Dermis blood vessel endothelial cell (primary cell): ENCODE data around the gene LST1. TPM values are rescaled to one million over a fixed set of nuclear protein-coding genes. Genes with fewer than 3 reads are reported as not detected.

Experiments
- DNase-seq: peaks from one replicate; pipeline ENCODE4 v3.0.0; 2010
- total RNA-seq: library from RNA; depleted of rRNA; stranded (reverse); fragments of >200 nt; gene quantifications from 2 replicates; pipeline ENCODE4 v1.2.3, GENCODE V29; 2014

The LST1 gene
- total RNA-seq, result 0.37 TPM in 1 of 2 replicates, not detected in the other

DNA sequence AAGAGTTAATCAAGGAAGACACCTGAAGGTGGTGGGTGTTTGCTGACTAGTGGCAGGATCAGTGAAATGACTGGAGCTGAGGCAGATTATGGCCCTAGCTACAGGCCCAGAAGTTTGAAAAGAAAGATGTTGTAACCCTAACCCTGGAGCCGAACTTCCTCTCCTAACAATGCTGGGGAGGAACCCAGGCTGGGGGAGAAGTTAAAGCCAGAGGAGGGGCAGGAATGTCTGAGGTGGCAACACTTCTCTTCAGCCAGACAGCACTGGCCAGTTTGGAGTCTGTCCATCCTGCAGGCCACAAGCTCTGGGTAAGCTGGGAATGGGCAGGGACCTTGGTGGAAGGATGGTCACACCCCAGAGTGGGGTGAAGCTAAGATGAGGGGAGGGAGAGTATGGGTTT lies at the start of gene LST1:
LST1 (plus strand) TSS at position 270 of the 400 bp plus-strand sequence. CDS start 1,023 bp downstream, outside the sequence.
- no peak for DNase-seq

DNA sequence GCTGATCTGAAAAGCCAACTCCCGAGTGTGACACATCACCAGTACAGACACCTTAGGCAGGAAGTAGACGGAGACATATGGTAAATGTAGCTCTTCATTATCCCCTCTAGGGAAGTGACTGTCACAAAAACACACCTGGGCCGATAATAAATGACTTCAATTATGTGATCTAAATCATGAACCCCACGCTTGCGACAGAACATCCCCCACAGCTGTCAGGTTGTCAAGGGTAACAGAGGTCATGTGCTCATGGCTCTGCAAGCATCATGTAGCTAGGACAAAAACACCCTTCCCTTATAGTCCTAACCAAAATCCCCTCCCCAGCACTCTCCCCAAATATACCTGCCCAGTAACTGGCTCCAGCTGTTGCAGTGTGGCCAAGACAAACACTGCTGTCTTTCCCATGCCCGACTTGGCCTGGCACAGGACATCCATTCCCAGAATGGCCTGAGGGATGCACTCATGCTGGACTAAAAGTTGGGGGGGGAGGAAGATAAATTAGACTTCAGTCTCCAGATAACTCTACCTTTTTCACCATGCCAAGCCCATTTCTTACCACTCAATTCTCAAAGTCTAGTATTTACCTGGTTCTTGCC lies 47.2 kb upstream of the LST1 start:
- no peak for DNase-seq

DNA sequence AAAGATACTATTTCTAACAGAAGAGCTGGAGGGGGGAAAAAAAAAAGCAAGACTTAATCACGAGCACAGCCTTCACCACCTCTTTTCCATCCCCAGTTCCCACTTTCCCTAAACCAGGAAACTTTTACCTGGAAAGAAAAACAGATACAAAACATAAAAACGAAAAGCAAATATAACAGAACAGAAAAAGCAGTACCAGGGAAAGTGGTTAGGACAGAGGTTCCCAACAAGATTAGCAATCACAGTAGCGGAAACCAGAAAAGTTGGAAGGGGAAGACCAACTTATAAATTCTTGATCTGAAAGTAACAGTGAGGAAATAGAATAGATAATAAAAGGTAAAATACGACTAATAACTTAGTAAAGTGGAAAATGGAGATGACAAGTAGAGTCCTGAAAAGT lies 45.4 kb upstream of the LST1 start:
- DNase-seq, result no peak

DNA sequence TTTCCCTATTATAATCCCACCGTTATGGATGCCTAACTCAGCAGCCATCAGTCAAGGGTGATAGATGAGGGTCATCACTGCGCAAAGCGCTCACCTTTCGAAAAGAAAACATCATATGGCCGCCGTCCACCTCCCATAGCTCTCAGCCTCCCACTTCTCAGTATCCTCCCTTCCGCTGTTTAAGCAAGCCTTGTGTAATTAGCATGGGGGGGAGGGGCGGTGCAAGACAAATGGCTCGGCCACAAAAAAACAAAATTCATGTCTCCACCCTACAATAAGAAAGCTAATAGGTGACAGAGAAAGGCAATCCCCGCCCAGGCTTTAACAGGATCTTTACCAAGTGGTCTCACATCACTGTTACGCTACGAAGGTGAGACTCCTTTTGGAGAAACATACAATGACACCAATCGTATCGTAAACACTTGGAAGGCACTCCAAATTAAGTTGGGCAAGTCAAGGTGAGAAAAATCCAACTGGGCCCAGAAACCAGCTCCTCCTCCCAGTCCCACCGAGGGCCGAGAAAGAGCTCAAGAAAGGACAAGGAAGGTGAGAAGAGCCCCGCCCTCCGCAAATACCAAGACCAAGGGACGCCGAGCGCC lies 44.9 kb upstream of the LST1 start:
- DNase-seq, result peak; percentile 63

DNA sequence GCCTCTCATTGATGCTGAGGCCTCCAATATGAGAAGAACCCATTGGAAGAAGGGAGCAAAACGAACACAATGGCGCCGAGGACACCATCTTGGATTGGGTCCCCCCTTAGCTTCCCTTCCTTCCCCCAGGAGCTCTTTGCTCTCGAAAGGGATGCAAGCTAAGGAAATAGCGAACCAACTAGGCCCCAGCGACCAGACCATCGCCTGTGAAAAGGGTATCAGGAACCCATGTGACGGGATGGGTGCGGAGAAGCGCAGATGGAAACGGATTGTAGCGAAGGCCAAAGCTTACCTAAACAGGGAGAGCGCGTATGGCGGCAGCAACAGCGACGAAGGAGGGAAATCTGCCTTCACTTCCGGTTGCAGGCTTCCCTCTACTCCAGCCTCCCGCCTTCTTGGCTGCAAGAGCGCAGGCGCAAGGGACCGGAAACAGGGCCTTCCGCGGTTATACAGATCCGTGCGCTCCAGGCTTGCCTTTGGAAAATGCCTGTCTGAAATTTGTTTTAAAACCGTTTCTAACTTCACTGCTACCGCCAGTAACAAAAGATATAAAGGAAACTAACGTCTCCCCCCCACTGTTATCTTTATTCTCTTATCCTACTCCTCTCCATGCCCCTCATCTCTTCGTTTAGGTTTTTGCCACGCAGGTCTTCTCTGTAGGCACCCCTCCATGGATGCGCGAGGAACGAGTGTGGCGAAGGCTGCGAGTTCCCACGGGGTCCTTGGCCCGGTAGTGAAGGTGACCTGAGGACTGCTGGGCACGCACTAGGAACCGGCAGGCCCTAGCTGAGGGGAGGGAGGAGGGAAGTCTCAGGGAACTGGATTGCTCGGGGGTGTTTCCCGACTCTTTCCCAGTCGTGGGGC lies 44.2 kb upstream of the LST1 start, which contains the start of gene DDX39B:
DDX39B (minus strand) TSS at position 346 of the 864 bp plus-strand sequence. CDS start 1,471 bp downstream, outside the sequence.
- peak; percentile 98 for DNase-seq

DNA sequence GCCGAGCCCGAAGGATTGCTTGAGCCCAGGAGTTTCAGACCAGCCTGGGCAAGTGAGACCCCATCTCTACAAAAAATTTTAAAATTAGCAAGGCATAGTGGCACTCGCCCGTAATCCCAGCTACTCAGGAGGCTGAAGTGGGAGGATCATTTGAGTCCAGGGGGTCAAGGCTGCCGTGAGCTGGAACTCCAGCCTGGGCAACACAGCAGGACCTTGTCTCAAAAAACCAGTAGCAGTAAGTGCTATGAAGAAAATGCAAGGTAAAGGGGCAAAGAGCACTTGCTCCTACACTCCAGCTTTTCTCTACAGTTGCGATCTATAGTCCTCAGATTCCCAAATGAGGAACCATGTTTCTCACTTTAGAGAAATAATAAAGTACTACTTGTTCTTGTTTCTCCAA lies 42.4 kb upstream of the LST1 start:
- DNase-seq, result no peak

DNA sequence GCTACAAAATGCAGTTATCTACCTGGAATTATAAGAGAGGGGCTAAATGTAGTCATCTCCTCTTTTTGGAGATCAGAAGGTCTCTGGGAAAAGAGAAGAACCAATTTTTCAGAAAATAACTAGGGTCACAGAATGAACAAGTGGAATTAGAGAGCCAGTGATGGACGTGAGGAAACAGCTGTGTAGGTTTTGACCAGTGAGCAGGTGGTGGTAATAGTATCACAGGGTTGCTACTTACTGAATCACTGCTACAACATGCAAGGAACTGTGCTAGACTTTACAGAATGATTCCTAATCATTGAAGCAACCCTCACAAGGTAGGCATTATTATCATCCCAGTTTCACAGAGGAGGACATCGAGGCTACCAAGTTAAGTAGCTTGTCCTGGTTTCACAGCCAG lies 41.4 kb upstream of the LST1 start:
- no peak for DNase-seq

DNA sequence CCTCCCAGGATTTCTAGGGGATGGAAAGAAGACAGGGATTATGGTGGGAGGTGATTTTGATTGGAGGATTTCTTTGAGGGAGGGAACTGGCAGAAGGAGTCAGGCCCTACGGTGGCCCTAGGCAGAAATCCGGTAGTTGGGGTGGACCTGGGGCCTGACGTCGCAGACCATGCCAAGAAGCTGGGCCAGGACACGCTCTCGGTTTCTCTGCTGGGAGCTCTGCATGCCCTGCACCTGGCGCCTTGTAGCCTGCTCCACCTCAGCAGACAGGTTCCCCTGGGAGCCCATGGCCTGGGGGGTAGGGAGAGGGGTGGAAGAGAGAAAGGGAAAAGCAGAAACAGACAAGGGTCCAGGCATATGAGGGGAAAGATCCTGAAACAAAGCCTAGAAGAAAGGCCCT lies 40.8 kb upstream of the LST1 start:
- DNase-seq, result no peak

DNA sequence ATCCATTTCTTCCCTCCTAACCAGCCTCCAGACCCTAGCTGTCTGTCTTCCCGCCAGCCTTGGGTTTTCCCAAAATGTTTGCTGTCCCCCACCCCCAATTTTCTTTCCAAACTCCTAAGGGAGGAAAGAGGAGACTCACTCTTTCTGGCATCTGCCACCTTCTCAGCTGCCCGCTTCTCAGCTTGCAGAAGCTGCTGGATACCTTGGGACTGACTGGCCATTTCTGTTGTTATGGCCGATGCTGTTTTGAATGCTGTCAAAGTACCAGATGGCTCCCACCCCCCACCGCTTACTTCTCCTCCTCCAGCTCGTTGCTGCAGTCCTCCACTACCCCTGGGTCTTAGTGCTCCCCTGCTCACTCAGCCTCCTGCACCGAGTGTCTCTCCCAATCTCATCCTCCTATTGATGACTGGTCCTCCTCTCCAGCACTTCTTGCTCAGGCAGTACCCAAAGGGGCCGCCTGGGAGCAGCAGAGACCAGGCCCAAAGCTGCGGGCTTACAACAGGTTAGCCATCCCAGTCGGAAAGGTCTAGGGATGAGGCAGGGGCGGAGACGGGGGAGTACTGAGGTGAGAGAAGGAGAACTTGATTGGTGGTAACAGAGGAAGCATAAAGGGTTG lies 39.6 kb upstream of the LST1 start, which contains the start of gene ATP6V1G2:
ATP6V1G2 (minus strand) TSS at position 270 of the 619 bp plus-strand sequence; CDS start at position 221, 49 bp downstream.
- DNase-seq, result peak; percentile 94

DNA sequence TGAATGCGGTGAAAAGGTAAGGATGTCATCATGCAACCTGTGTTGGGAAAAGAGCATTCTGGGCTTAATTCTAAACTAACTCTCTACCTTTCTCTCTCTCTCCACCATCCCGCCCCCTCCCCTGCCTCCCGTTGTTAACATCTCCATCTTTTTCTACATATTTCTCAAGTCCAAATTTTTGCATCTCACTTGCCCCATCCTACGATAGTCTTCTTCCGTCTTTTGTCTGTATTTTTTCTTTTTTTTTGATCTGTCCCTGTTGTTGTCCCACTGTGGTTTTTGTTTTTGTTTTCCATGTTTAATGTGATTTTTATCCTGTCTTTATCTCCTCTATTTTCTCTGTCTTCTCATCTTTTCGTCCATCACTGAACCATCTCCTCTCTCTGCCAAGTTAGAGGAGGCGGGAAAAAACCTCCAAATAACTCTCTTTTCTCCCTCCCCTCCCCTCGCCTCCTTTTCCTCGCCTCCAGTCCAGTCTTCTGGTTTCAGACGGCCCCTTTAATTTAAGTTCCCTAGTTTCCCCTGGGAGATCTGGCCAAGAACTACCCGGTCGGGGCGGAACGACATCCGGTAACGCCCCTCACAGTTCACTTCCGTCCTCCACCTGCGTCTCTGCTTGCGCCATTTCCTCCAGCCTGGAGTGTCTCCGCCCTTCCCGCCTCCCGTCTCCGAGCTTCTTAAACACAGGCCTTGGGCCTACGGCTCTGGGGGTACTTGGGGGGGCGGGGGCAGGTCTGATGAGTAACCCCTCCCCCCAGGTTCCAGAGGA lies 38.9 kb upstream of the LST1 start, which contains the start of gene NFKBIL1:
NFKBIL1 (plus strand) TSS at position 651 of the 769 bp plus-strand sequence; CDS start at position 738, 87 bp downstream.
- peak; percentile 98 for DNase-seq

DNA sequence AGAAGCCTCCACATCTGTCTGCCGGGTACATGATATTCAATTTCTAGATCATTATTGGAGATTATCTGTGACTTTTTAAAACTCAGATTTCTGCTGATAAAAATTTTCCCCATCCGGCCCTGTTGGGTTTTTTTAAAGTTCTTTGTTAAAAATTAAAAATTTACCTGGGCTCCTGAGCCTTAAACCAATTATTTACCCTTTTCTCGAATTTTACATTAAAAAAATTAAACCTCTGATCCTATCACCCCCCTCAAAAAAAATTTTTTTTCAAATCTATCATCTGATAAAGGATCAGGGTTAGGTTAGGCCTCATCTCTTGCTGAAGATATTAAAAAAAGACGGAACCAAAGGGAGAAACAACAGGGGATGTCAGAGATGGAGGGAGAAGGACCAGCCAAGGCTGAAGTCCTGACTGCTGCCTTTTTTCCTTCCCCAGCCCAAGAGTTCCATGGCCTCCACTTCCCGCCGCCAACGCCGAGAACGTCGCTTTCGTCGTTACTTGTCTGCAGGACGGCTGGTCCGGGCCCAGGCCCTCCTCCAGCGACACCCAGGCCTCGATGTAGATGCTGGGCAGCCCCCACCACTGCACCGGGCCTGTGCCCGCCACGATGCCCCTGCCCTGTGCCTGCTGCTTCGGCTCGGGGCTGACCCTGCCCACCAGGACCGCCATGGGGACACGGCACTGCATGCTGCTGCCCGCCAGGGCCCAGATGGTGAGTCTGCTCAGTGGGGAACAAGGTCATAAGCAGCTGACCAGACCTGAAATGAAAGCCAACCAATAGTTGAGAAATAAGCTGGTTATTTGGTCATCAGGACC lies 38.1 kb upstream of the LST1 start:
- no peak for DNase-seq

DNA sequence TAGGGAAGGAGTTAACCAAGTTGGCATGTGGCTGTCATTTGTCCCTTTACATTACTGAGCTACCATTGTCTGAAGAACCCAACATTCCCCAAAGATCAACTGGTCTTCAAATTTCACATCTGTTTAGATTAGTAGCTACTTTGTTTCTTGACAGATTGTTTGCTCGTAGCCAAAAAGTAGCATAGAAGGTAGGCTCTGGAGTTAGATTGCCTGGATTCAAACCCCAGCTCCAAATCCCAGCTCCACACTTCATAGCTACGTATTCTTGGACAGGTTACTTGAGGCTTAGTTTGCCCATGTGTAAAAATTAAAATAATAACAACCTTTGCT lies 37.6 kb upstream of the LST1 start:
- DNase-seq, result no peak

DNA sequence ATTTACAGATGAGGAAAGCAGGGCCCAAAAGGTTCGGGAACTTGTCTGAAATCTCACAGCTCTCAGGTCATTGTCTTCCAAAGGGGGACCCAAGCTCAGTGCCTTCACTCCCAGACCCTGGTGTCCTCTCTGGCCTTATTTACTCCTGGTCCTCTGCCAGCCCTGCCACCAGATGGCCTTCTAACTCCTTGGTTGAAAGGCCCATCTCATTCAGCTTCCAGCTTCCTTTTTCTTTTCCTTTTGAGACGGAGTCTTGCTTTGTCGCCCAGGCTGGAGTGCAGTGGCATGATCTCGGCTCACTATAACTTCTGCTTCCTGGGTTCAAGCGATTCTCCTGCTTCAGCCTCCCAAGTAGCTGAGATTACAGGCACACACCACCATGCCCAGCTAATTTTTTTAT lies 34.7 kb upstream of the LST1 start:
- peak; percentile 92 for DNase-seq

DNA sequence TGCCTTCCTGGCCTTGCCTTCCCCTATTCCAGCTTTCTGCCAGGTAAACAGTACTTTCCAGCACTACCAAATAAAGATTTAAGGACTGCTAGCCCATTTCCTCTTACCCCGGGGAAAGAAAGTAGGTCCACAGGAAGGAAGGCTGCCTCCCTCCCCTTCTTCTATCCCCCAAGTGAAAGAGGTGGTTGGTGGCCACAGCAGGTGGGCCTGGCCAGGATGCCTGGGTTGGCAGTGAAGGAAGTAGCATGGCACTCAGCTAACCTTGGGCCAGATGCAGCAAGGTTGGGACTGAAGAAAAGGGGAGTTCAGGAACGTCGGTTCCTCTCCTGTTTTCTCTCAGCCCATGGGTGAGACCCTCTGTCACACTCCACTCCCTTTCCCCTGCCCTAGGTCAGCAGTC lies 29.8 kb upstream of the LST1 start:
- no peak for DNase-seq

DNA sequence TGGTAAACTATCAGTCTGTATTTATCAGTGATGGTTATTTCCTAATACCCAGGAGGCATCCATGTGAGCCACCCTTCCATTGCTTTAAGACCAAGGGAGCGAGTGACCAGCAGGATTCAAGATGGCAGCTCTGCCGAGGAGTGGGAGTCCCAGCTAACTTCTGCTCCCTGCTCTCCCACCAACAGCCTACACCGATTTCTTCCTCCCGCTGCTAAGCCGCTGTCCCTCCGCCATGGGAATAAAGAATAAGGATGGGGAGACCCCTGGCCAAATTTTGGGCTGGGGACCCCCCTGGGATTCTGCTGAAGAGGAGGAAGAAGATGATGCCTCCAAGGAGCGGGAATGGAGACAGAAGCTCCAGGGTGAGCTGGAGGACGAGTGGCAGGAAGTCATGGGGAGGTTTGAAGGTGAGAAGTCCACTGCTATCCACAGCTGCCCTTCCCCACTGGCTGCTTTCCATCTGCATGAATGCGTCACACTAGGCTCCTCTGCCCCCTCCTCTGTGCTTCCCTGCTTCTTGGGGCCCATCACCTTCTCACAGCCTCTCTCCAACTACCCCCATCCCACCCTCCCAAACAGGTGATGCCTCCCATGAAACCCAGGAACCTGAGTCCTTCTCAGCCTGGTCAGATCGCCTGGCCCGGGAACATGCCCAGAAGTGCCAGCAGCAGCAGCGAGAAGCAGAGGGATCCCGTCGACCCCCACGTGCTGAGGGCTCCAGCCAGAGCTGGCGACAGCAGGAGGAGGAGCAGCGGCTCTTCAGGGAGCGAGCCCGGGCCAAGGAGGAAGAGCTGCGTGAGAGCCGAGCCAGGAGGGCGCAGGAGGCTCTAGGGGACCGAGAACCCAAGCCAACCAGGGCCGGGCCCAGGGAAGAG lies 28.4 kb upstream of the LST1 start:
- peak; percentile 50 for DNase-seq

DNA sequence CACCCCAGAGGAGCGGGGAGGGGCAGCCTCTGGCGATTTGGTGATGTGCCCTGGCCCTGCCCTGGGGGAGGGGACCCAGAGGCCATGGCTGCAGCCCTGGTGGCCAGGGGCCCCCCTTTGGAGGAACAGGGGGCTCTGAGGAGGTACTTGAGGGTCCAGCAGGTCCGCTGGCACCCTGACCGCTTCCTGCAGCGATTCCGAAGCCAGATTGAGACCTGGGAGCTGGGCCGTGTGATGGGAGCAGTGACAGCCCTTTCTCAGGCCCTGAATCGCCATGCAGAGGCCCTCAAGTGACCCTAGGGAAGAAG lies 27.8 kb upstream of the LST1 start:
- DNase-seq, result no peak

DNA sequence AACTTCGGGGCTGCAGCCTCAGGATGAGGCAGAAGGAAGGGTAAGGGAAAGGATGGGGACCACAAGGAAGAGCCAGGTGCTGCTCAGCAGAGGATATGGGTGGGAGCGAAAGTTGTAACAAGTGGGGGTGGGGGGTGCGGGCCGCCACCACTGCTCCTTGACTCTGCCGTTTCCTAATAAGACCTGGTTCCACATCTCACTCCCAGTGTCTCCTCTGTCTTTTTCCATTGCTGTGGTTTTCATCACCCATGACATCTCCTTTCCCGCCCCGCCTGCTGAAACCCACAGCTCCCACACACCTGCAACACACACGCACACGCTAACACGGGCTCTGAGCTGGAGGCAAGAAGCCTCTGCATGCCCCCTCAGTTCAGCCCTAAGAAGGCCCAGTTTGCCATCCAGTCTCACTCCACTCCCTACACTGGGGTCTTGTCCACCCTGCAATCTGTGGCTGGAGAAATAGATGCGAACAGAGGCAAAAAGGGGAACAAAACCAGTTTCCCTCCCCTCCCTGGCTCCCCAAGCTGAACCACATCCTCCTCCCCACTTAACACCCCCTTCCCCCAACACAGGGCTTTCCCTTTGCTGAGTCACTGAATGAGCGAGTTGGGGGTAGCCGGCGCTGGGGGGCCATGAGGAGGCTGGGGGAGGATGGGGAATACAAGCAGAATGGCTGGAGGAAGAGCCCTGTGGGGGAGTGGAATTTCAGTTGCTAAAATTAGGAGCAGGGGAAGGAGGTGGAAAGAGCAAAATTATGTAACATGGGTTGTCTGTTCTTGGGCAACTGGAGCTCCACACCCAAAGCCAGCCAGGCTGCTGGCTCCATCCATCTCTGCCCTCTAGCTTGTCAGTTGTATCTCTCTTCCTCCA lies 27.2 kb upstream of the LST1 start:
- DNase-seq, result peak; percentile 56

DNA sequence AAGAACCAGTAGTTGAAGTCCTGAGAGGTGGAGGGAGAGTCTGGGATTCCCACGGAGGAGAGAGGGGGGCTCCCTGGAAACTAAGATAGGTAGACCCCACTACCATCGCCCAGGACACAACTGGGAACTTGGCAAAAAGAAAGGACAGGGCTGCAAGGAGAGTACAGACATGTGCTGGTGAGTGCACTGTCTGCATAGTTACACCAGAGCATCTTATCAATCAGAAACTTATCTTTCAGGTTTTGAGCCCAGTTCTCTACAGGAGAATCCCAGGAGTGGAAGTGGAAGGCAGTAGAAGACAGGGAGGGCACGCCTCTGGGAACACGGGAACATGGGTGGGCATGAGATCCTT lies 26.5 kb upstream of the LST1 start:
- no peak for DNase-seq

DNA sequence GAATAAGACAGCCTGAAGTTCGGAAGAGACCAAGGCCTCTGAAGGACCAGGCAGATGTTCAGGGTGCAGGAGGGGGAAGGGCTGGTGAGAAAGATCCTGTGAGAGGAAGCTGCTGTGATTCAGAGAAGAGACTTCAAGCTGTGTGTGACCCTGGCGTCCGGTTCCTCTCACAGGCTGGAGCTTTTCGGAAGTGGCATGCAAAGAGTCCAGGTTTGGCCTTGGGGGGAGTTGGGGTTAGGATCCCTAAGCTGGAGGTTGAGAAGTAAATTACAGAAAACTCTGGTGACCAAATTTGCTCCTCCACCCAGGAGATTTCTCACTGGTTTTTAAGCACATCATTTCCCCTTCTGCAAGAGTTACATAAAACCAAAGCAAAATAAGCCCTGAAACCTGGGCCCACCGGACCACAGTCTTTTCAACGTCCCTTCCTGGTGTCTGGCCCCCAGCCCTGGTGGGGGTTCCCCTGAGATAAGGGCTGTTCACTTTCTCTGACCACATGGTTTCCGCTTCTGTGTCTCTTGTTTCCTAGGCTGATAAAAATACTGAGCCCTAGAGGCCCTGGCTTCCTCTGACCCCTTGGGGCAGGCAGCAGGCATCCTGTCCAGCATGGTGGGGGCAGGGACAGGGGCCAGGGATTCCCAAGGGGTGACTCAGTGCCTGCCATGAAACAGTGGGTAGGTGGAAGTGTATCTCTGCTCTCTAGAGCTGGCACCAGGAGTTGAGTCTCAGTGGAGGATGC lies 25.9 kb upstream of the LST1 start:
- DNase-seq, result peak; percentile 99
